HG03520 (cell line): Measurements from ENCODE around the gene AQP9.

Source experiments
- ATAC-seq: cut with Tn5 transposase; IDR thresholded peaks from one replicate; pipeline ENCODE4 v1.9.1; 2021; ENCODE audit warnings: mild to moderate bottlenecking, moderate library complexity; ENCODE audit not compliant: unreplicated experiment

The AQP9 gene

GRCh38 chr15:58223432-58223831 lies 85.3 kb downstream of the AQP9 start:
- ATAC-seq, result no peak

- no peak for ATAC-seq
Measured at GRCh38 chr15:58224068-58224467, 85.9 kb downstream of the AQP9 start.

GRCh38 chr15:58227706-58228543 lies 89.7 kb downstream of the AQP9 start:
- no peak for ATAC-seq

- ATAC-seq, result no peak
Measured at GRCh38 chr15:58228718-58229117, 90.5 kb downstream of the AQP9 start.

GRCh38 chr15:58229297-58229768 lies 91.2 kb downstream of the AQP9 start:
- no peak for ATAC-seq

GRCh38 chr15:58232281-58233065 lies 94.3 kb downstream of the AQP9 start:
- ATAC-seq, result no peak

- ATAC-seq, result no peak
Measured at GRCh38 chr15:58233341-58233740, 95.2 kb downstream of the AQP9 start.
